Stimulated activated CD4-positive, alpha-beta T cell treated with anti-CD3 and anti-CD28 coated beads, Interleukin-12 subunit alpha, Interleukin-12 subunit beta, amount 100 ng/mL, for 4 hours (primary cell): ENCODE data around the gene SH3PXD2B.
A peak's percentile ranks its signal among the peaks of the same experiment; 100 is the strongest.

Source experiments
- DNase-seq: peaks from one replicate; pipeline ENCODE4 v3.0.0-alpha.2; 2020

SH3PXD2B gene

GRCh38 chr5:172454358-172455086, at the start of gene SH3PXD2B:
Gene SH3PXD2B (minus strand): TSS chr5:172454525. CDS start chr5:172454352, 173 bp downstream.
- DNase-seq = peak; percentile 37

GRCh38 chr5:172502969-172503368, 48.6 kb upstream of the SH3PXD2B start:
- no peak for DNase-seq

DNA sequence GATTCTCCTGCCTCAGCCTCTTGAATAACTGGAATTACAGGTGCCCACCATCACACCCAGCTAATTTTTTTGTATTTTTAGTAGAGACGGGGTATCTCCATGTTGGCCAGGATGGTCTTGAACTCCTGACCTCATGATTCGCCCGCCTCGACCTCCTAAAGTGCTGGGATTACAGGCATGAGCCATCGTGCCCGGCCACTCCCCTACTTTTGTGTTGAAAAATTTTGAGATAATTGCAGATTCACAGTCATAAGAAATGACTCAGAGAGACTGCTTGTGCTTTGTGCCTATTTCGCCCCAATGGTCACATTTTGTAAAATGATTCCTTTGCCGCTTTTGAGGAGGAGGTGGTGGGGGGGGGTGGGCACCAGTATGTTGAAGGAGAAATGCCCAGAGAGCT, 48.1 kb upstream of the SH3PXD2B start:
- DNase-seq = no peak

DNA sequence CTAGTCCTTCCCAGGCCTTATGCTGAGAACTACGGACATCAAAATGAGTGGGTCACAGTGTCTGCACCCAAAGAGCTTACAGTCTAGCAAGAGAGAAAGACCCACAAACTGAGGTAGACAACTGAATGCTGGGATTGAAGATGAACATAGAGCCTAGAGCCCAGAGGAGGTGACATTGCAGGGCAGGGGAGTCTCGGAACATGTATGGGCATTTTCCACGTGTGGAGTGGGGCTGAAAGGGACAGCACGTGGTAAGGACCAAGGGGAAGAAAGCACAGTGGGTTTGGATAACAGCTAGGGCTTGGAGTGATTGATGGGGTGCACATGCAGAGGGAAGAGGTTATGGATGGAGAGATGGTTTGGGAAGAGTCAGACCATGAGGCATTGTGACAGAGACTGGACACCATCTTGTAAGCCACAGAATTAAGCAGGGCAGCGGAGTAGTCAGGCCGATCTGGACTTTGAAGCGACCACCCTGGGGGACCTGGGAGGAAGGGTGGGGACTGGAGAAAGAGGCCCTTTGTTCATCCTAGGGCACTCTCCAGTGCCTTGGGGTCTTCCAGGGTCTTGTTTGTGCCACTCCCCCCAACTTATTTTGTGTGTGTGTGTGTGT, 47.5 kb upstream of the SH3PXD2B start:
- no peak for DNase-seq

DNA sequence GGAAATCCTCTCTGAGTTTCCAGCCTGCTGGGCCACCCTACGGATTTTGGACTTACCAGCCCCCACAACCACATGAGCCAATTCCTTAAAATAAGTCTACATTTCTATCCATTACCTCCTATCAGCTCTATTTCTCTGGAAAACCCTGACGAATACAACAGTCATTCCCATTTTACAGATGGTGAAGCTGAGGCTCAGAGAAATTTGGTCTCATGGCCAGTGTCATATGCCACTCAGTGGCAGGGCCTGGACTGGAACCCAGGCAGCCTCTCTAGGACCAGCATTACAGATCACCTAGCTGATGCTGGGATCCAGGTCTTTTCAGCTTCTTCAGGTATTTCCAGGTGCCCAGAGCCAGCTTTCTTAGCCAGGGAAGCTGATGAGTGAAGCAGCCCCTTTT, 45.0 kb upstream of the SH3PXD2B start:
- no peak for DNase-seq

DNA sequence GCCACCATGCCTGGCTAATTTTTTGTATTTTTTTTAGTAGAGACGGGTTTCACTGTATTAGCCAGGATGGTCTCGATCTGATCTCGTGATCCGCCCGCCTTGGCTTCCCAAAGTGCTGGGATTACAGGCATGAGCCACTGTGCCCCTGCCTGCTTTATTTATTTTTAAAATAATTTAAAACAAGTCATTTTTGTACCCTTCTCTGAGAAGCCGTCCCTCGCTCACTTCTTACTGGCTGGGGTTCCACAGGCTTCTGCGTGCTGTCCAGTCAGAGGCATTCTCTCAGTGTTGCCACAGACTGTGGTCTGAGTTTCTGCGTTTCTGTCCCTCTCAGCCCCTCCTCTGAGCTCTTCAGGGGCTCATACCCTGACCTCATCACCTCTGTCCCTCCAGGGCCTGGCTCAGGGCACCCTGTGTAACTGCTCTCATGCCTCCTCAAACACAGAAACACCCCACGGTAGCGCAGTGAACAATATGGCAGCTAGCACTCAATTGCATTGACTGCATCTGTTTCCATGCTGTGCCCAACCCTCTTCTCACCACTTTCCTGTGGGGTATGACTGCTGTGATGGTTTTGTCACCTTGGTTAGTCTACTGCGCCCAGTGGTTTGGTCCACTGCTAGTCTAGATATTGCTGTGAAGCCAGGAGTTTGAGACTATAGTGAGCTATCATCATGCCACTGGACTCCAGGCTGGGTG, 44.3 kb upstream of the SH3PXD2B start:
- no peak for DNase-seq

DNA sequence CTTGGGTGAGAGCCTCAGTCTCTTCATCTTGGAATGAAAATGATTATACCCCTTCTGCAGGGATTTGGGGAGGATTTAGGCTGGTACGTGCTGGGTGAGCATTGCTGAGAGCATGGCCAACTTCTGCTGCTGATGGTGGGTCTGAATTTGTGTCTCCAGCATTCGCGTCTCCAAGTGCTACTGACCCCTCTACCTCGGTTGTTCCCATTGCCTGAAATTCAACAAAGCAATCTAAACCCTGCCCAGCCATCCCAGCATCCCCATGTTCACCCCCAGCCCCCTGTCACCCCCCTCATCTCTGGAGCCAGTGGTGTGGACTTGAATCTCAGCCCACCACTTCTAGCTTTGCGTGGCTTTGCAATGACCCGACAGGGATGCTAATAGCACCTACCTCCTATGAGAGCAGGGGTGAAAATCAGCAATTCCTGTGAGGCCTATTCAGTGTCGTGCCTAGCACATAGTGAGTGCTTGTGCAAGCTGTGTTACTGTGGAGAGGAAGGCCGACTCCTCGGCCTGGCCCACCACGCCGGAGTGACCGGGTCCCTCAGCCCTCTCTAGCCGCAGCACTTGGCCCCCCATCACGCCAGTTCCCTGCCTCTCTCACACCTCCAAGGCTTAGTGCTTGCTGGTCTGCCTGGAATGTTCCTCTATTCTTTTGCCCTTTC, 43.4 kb upstream of the SH3PXD2B start:
- DNase-seq = no peak

DNA sequence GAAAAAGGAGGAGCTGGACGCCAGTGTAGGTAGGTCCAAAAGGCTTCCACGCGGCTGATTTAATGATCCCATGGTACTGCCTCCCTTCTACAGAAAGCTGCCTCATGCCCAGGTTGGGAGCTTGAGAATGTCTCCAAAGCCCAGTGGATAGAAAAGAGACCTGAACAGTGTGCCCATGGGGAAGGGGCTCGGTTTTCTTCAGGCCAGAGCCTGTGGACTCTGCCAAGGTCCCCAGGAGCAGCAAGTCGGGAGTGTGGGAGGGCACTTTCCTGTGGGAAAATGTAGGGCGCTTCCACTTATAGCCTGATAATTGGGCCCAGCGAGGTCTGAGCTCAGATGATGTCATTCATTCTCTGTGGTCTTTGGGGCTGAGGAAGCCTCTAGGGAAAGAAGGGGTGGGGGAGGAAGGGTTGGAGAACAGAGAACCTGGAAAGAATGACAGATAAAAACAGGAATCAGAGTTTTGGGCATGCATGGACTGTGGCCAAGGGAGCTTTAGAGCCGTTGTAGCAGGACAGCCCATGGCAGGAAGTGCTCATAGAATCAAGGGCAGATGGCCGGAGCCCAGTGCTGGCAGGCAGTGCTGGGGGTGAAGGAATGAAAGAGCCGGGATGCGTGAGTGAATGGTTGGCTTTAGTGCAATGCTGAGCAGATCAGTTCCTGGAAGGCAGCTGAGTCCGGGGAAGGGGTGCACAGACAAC, 42.5 kb upstream of the SH3PXD2B start:
- no peak for DNase-seq

- DNase-seq = no peak
Measured at GRCh38 chr5:172494630-172495505, 40.5 kb upstream of the SH3PXD2B start.

- no peak for DNase-seq
Measured at GRCh38 chr5:172493906-172494305, 39.6 kb upstream of the SH3PXD2B start.

DNA sequence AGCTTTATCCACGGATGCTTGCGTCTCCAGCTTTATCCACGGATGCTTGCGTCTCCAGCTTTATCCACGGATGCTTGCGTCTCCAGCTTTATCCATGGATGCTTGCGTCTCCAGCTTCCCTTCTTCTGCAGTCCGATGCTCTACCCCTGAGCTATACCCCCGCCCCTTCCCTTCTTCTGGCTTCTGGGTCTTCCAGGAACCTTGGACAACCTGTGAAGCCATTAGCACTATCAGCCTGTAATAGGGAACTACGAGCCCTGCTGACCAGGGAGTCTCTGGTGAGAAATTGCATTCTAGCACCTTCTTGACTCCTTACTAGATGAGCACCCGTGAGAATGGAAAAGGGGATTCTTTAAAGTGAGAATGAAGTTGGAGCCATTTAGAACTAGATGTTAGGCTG, 39.1 kb upstream of the SH3PXD2B start:
- no peak for DNase-seq

- no peak for DNase-seq
Measured at GRCh38 chr5:172493002-172493401, 38.7 kb upstream of the SH3PXD2B start.

DNA sequence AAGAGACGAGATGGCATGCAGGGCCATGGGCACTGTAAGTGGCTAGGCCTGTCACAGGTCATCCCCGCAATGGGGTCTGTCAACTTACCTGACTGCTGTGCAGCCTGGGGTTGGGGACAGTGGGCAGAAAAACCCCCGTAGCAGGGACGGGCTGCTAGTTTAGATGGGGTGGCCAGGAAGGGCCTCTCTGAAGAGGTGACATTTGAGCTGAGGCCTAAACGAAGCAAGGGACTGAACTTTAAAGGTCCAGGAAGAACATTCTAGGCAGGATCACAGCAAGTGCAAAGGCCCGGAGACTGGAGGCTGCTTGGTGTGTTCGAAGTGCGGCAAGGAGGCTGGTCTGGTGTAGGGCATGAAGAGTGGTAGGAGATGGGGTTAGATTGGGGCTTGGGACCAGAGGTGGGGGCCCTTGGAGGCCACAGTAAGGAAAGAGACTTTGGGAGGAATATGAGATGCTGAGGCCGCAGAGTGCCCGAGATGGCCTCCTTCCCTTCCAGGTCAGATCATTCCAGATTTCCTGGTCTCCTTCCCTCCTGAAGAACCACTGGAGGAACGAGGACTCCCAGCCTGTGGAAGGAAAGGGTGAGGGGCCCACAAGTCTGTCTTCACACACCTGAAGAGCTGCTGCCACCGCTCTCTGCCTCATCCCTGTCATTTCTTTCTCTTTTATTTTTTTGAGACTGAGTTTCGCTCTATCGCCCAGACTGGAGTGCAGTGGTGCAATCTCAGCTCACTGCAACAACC, 37.9 kb upstream of the SH3PXD2B start:
- DNase-seq = no peak

- DNase-seq = no peak
Measured at GRCh38 chr5:172491481-172491880, 37.2 kb upstream of the SH3PXD2B start.

DNA sequence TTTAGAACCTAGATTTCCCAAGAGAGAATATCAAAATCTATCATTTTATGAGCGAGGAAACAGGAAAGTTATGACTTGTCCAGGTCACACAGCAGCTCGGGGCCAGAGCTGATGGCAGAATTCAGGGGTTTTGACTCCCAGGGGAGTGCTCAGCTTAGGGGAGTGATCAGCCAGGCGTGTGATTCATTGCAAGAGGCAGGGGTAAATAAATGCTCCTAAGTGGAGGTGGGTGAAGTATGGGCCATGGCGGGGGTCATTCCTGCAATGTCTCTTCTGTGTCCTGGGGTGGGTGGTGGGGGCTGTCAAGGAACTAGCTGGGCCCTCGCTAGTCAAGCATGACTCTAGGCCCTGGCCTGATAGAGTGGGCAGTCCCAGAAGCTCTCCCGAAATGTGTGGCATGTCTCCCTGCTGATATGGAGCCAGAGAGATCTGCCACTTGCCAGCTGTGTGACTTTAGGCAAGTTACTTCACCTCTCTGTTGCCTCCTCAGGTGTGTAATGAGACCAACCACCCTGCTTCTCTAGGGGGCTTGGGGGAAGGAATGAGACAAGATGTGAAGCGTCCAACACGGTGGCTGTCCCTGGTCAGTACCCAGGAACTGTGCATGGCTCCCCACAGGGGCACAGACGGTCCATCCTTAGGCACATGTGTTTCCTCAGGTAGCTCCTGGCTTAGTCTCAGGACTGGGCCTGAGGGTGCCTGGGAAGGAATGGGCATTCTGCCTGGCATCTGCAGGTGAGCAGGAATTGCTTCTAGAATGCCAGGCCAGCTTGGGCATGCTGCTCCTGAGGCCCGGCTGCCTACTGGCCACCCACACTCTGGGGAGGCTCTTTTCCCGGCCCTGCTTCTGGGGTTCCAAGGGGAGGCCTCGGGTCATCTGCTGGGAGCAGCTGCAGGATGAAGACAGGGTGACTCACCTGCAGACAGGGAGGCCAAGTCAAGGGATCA, 36.5 kb upstream of the SH3PXD2B start:
- DNase-seq = no peak

GRCh38 chr5:172488221-172488620, 33.9 kb upstream of the SH3PXD2B start:
- DNase-seq = no peak

GRCh38 chr5:172487671-172488070, 33.3 kb upstream of the SH3PXD2B start:
- DNase-seq = no peak

- DNase-seq = no peak
Measured at GRCh38 chr5:172486912-172487311, 32.6 kb upstream of the SH3PXD2B start.

GRCh38 chr5:172486451-172486850, 32.1 kb upstream of the SH3PXD2B start:
- DNase-seq = no peak
